H9 (cell line): ENCODE data around the gene MYB. TPM values are rescaled to one million over a fixed set of nuclear protein-coding genes. Genes with fewer than 3 reads are reported as not detected.

ENCODE experiments used
- DNase-seq: peaks from one replicate; pipeline ENCODE4 v3.0.0-alpha.2; 2017
- H2AFZ ChIP-seq: one replicate; pipeline ENCODE4 v1.6.1; 2013; ENCODE audit warnings: mild to moderate bottlenecking, low read length, control low read depth, moderate library complexity
- H2AK5ac ChIP-seq: 2 replicates; pipeline ENCODE4 v1.6.1; 2013; ENCODE audit warnings: low read length, control low read depth, mixed read lengths; ENCODE audit not compliant: insufficient read length
- H2BK120ac ChIP-seq: one replicate; pipeline ENCODE4 v1.6.1; 2013; ENCODE audit warnings: low read depth, mild to moderate bottlenecking, low read length, control low read depth, inconsistent platforms; ENCODE audit not compliant: poor library complexity, severe bottlenecking
- H2BK12ac ChIP-seq: 2 replicates; pipeline ENCODE4 v1.6.1; 2013; ENCODE audit warnings: low read length, control low read depth, mixed read lengths, low read depth; ENCODE audit not compliant: insufficient read length
- H2BK15ac ChIP-seq: 2 replicates; pipeline ENCODE4 v1.6.1; 2013; ENCODE audit warnings: low read depth, low read length, control low read depth
- H2BK20ac ChIP-seq: one replicate; pipeline ENCODE4 v1.6.1; 2013; ENCODE audit warnings: low read depth, mild to moderate bottlenecking, low read length, control low read depth, inconsistent platforms; ENCODE audit not compliant: poor library complexity, severe bottlenecking
- H2BK5ac ChIP-seq: 2 replicates; pipeline ENCODE4 v1.6.1; 2013; ENCODE audit warnings: low read length, control low read depth, mixed read lengths; ENCODE audit not compliant: insufficient read length
- H3K14ac ChIP-seq: 2 replicates; pipeline ENCODE4 v1.6.1; 2013; ENCODE audit warnings: low read length, control low read depth; ENCODE audit not compliant: insufficient read depth
- H3K18ac ChIP-seq: 2 replicates; pipeline ENCODE4 v1.6.1; 2013; ENCODE audit warnings: low read depth, mild to moderate bottlenecking, mixed read lengths, low read length, control low read depth; ENCODE audit not compliant: insufficient read length
- H3K23ac ChIP-seq: 2 replicates; pipeline ENCODE4 v1.6.1; 2013; ENCODE audit warnings: low read length, control low read depth, mixed read lengths, low read depth; ENCODE audit not compliant: insufficient read length
- H3K23me2 ChIP-seq: 2 replicates; pipeline ENCODE4 v1.6.1; 2013; ENCODE audit warnings: low read depth, mild to moderate bottlenecking, mixed read lengths, low read length, control low read depth; ENCODE audit not compliant: insufficient read length, poor library complexity, severe bottlenecking
- H3K27ac ChIP-seq: 2 replicates; pipeline ENCODE4 v1.5.1; 2013; ENCODE audit warnings: low read length, control low read depth, mixed read lengths, low read depth; ENCODE audit not compliant: insufficient read length
- H3K27me3 ChIP-seq: 2 replicates; pipeline ENCODE4 v1.6.1; 2013; ENCODE audit warnings: low read length, control low read depth, inconsistent platforms; ENCODE audit not compliant: insufficient read depth
- H3K4ac ChIP-seq: 2 replicates; pipeline ENCODE4 v1.6.1; 2013; ENCODE audit warnings: low read depth, mild to moderate bottlenecking, control low read depth, inconsistent platforms, low read length, moderate library complexity
- H3K4me1 ChIP-seq: 2 replicates; pipeline ENCODE4 v1.6.1; 2013; ENCODE audit warnings: low read length, control low read depth, inconsistent platforms; ENCODE audit not compliant: insufficient read depth
- H3K4me2 ChIP-seq: 2 replicates; pipeline ENCODE4 v1.6.1; 2013; ENCODE audit warnings: low read length, control low read depth, mixed read lengths; ENCODE audit not compliant: insufficient read length, insufficient read depth
- H3K56ac ChIP-seq: 2 replicates; pipeline ENCODE4 v1.6.1; 2013; ENCODE audit warnings: low read depth, mild to moderate bottlenecking, mixed read lengths, low read length, control low read depth; ENCODE audit not compliant: insufficient read length
- H3K79me1 ChIP-seq: 2 replicates; pipeline ENCODE4 v1.6.1; 2013; ENCODE audit warnings: low read depth, mild to moderate bottlenecking, moderate library complexity, low read length, control low read depth, inconsistent platforms; ENCODE audit not compliant: insufficient read depth, poor library complexity, severe bottlenecking
- H3K79me2 ChIP-seq: 2 replicates; pipeline ENCODE4 v1.6.1; 2013; ENCODE audit warnings: low read length, control low read depth, inconsistent platforms; ENCODE audit not compliant: insufficient read depth
- H3K9ac ChIP-seq: 2 replicates; pipeline ENCODE4 v1.6.1; 2013; ENCODE audit warnings: low read length, control low read depth, mixed read lengths; ENCODE audit not compliant: insufficient read length; ENCODE audit errors: extremely low read depth
- H3K9me3 ChIP-seq: one replicate; pipeline ENCODE4 v1.6.1; 2013; ENCODE audit warnings: low read depth, low read length, inconsistent platforms; ENCODE audit not compliant: control insufficient read depth
- H3T11ph ChIP-seq: one replicate; pipeline ENCODE4 v1.6.1; 2013; ENCODE audit warnings: mild to moderate bottlenecking, low read length, control low read depth, inconsistent platforms
- H4K20me1 ChIP-seq: one replicate; pipeline ENCODE4 v1.6.1; 2013; ENCODE audit not compliant: control insufficient read depth, insufficient read length, insufficient read depth
- H4K5ac ChIP-seq: 2 replicates; pipeline ENCODE4 v1.6.1; 2013; ENCODE audit warnings: low read depth, mild to moderate bottlenecking, mixed read lengths, low read length, control low read depth; ENCODE audit not compliant: insufficient read length
- H4K8ac ChIP-seq: replicated peaks from 2 replicates; pipeline ENCODE4 v1.6.1; 2013; ENCODE audit warnings: low read length, control low read depth, mixed read lengths, low read depth; ENCODE audit not compliant: insufficient read length
- H4K91ac ChIP-seq: 2 replicates; pipeline ENCODE4 v1.6.1; 2013; ENCODE audit warnings: low read depth, mild to moderate bottlenecking, moderate library complexity, mixed read lengths, low read length, control low read depth; ENCODE audit not compliant: insufficient read length
- H3K27ac Mint-ChIP-seq, 3 experiments: 2 replicates in 2 of 3; 3 replicates in 1 of 3; pipeline ENCODE4 v1.8.0; 2020 to 2021; ENCODE audit warnings: mixed read lengths in 3 of 3, mild to moderate bottlenecking in 1 of 3, moderate library complexity in 1 of 3
- H3K27me3 Mint-ChIP-seq: 2 replicates; pipeline ENCODE4 v1.8.0; 2021; ENCODE audit warnings: low read depth, mild to moderate bottlenecking, moderate library complexity, mixed read lengths
- H3K36me3 Mint-ChIP-seq, 3 experiments: 2 replicates in 2 of 3; 3 replicates in 1 of 3; pipeline ENCODE4 v1.8.0; 2020 to 2021; ENCODE audit warnings: low read depth in 3 of 3, mixed read lengths in 3 of 3; ENCODE audit not compliant: insufficient read depth in 1 of 3
- H3K4me1 Mint-ChIP-seq, 2 experiments: 2 replicates each; pipeline ENCODE4 v1.8.0; 2020; ENCODE audit warnings: mixed read lengths in 2 of 2
- H3K4me3 Mint-ChIP-seq, 2 experiments: 2 replicates in 1 of 2; 3 replicates in 1 of 2; pipeline ENCODE4 v1.8.0; 2020 to 2021; ENCODE audit warnings: mild to moderate bottlenecking in 2 of 2, mixed read lengths in 2 of 2, moderate library complexity in 1 of 2
- H3K9me3 Mint-ChIP-seq, 2 experiments: 2 replicates in 1 of 2; 3 replicates in 1 of 2; pipeline ENCODE4 v1.8.0; 2020; ENCODE audit warnings: mild to moderate bottlenecking in 2 of 2, mixed read lengths in 2 of 2, moderate library complexity in 1 of 2
- WGBS: extraction: QIAGEN DNeasy Blood & Tissue Kit; methylation state at CpG from one replicate; pipeline ENCODE4 v1.1.7; 2013; ENCODE audit warnings: missing lambda C conversion rate, low lambda C conversion rate, mixed read lengths; ENCODE audit not compliant: insufficient read length; ENCODE audit errors: extremely low coverage; 5-methylcytosine and 5-hydroxymethylcytosine counted together
- total RNA-seq: library from RNA; stranded (reverse); gene quantifications from 2 replicates; pipeline ENCODE4 v1.2.1, GENCODE V29; 2021
- TF ChIP-seq, protein P1 (sequence below): fragments of 200-600 bp; sonication (generic); conservative IDR thresholded peaks from 3 replicates; pipeline ENCODE4 v1.8.0; 2021; ENCODE audit warnings: antibody characterized with exemption, mild to moderate bottlenecking

Gene MYB
- total RNA-seq, 1 experiment from 2014 or later, result 5.8 TPM

- Histone ChIP-seq H3K23ac (no peak overlapping the region), H3K4me2 (no peak overlapping the region), H3K56ac (no peak overlapping the region), H2AK5ac (no peak overlapping the region), H3K79me1 (no peaks in the 10 kb centered on the region), H2AFZ (no peak overlapping the region), H3K14ac (no peak overlapping the region), H3K27me3 (no peaks in the 10 kb centered on the region), H4K8ac (no peak overlapping the region), H3K9ac (no peak overlapping the region), H4K5ac (no peak overlapping the region), H2BK20ac (no peak overlapping the region), H3K23me2 (no peaks in the 10 kb centered on the region), H3K18ac (no peak overlapping the region), H3K79me2 (no peaks in the 10 kb centered on the region), H3T11ph (no peak overlapping the region), H4K91ac (no peak overlapping the region), H2BK12ac (no peak overlapping the region), H3K27ac (no peak overlapping the region), H2BK15ac (no peak overlapping the region), H2BK120ac (no peak overlapping the region), H3K4me1 (no peaks in the 10 kb centered on the region), H3K9me3 (no peaks in the 10 kb centered on the region), H3K4ac (no peak overlapping the region), H4K20me1 (no peaks in the 10 kb centered on the region), H2BK5ac (no peak overlapping the region)
- H3K27ac Mint-ChIP-seq, result peak overlapping the region in 1 of 3 experiments; percentile 30; a peak in 2 of 7 replicates
- TF ChIP-seq, protein P1, sequence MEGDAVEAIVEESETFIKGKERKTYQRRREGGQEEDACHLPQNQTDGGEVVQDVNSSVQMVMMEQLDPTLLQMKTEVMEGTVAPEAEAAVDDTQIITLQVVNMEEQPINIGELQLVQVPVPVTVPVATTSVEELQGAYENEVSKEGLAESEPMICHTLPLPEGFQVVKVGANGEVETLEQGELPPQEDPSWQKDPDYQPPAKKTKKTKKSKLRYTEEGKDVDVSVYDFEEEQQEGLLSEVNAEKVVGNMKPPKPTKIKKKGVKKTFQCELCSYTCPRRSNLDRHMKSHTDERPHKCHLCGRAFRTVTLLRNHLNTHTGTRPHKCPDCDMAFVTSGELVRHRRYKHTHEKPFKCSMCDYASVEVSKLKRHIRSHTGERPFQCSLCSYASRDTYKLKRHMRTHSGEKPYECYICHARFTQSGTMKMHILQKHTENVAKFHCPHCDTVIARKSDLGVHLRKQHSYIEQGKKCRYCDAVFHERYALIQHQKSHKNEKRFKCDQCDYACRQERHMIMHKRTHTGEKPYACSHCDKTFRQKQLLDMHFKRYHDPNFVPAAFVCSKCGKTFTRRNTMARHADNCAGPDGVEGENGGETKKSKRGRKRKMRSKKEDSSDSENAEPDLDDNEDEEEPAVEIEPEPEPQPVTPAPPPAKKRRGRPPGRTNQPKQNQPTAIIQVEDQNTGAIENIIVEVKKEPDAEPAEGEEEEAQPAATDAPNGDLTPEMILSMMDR, result no peak
- no peaks in the 10 kb centered on the region for H3K4me1 Mint-ChIP-seq
- H3K4me3 Mint-ChIP-seq, result no peak overlapping the region
- DNase-seq, result no peak
- WGBS, result no CpG with 5 or more reads among the region's 10 CpGs
- H3K36me3 Mint-ChIP-seq, result peaks cover 8 to 69% (median 64%) of the 10 kb centered on the region in 3 experiments; a peak in 6 of 7 replicates
- H3K27me3 Mint-ChIP-seq, result no peaks in the 10 kb centered on the region
- H3K9me3 Mint-ChIP-seq, result no peaks in the 10 kb centered on the region
These were observed 10.6 kb downstream of the MYB start for GRCh38 chr6:135191508-135192255.
